ENCODE results near the gene BIRC3. TPM values are rescaled to one million over a fixed set of nuclear protein-coding genes. Genes with fewer than 3 reads are reported as not detected.

BIRC3 gene
- polyA plus RNA-seq, 1 donor (not counting 4 experiments of a cell fraction or from before 2014, with no cell fraction given): 2.1 TPM

GRCh38 chr11:102276783-102277182 is 40.5 kb upstream of the BIRC3 start:
- Histone ChIP-seq H4K20me1 (ENCODE audit: control insufficient read depth, extremely low read depth, insufficient read depth, low read length) (no peaks in the 10 kb centered on the region), H2AFZ (ENCODE audit: control insufficient read depth, low read length) (no peak overlapping the region), H3K27ac (ENCODE audit: control insufficient read depth, insufficient read depth, low read length) (no peak overlapping the region), H3K27me3 (ENCODE audit: control insufficient read depth, extremely low read depth, insufficient read depth, low read length) (no peaks in the 10 kb centered on the region), H3K79me2 (ENCODE audit: control insufficient read depth, insufficient read depth, low read length) (no peaks in the 10 kb centered on the region), H3K9me3 (ENCODE audit: control insufficient read depth, low read depth, low read length) (no peaks in the 10 kb centered on the region), H3K4me3 (ENCODE audit: control insufficient read depth in 2 of 3, extremely low read depth in 1 of 3, insufficient read depth in 2 of 3, low read depth in 1 of 3, low read length in 3 of 3) (no peak overlapping the region), H3K36me3 (ENCODE audit: control insufficient read depth in 2 of 2, extremely low read depth in 1 of 2, insufficient read depth in 2 of 2, low read length in 2 of 2) (peaks cover 0 to 3% of the 10 kb centered on the region in 2 experiments), H3K9me1 (ENCODE audit: control insufficient read depth, extremely low read depth, insufficient read depth, low read length) (no peaks in the 10 kb centered on the region), H3K4me1 (ENCODE audit: control insufficient read depth, extremely low read depth, insufficient read depth, low read length) (peaks cover 9% of the 10 kb centered on the region), H3K9ac (ENCODE audit: control insufficient read depth, extremely low read depth, insufficient read depth, low read length) (no peak overlapping the region), H3K4me2 (ENCODE audit: control insufficient read depth, extremely low read depth, insufficient read depth, low read depth, low read length) (no peak overlapping the region)
- DNase-seq (ENCODE audit: low read depth, low spot score) (no peak), FAIRE-seq (no peak)
- TF ChIP-seq EZH2 (IDR thresholded peaks at IDR 0.05; ENCODE audit: low read length): no peak
- TF ChIP-seq, protein P1, sequence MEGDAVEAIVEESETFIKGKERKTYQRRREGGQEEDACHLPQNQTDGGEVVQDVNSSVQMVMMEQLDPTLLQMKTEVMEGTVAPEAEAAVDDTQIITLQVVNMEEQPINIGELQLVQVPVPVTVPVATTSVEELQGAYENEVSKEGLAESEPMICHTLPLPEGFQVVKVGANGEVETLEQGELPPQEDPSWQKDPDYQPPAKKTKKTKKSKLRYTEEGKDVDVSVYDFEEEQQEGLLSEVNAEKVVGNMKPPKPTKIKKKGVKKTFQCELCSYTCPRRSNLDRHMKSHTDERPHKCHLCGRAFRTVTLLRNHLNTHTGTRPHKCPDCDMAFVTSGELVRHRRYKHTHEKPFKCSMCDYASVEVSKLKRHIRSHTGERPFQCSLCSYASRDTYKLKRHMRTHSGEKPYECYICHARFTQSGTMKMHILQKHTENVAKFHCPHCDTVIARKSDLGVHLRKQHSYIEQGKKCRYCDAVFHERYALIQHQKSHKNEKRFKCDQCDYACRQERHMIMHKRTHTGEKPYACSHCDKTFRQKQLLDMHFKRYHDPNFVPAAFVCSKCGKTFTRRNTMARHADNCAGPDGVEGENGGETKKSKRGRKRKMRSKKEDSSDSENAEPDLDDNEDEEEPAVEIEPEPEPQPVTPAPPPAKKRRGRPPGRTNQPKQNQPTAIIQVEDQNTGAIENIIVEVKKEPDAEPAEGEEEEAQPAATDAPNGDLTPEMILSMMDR (optimal IDR thresholded peaks at IDR 0.05 in 1 of 3, IDR thresholded peaks at IDR 0.05 in 1 of 3, conservative IDR thresholded peaks at IDR 0.05 in 1 of 3; ENCODE audit: extremely low read depth in 1 of 3, insufficient read depth in 2 of 3, low read length in 3 of 3): no peak
- dilution Hi-C loops (cut with MboI; ENCODE audit: extremely low pct_ligation_motif_present, low sequenced_read_pairs): no loop called here

GRCh38 chr11:102279641-102280170 is 37.6 kb upstream of the BIRC3 start:
- peaks cover 9% of the 10 kb centered on the region for H3K4me1 ChIP-seq (ENCODE audit: control insufficient read depth, extremely low read depth, insufficient read depth, low read length)
- no peak overlapping the region for H3K27ac ChIP-seq (ENCODE audit: control insufficient read depth, insufficient read depth, low read length)
- H3K9me1 ChIP-seq (ENCODE audit: control insufficient read depth, extremely low read depth, insufficient read depth, low read length): no peaks in the 10 kb centered on the region
- FAIRE-seq: peak; percentile 67
- peak overlapping the region; percentile 94 for H2AFZ ChIP-seq (ENCODE audit: control insufficient read depth, low read length)
- no peaks in the 10 kb centered on the region for H3K79me2 ChIP-seq (ENCODE audit: control insufficient read depth, insufficient read depth, low read length)
- TF ChIP-seq, protein P1 (optimal IDR thresholded peaks at IDR 0.05 in 1 of 3, IDR thresholded peaks at IDR 0.05 in 1 of 3, conservative IDR thresholded peaks at IDR 0.05 in 1 of 3; ENCODE audit: extremely low read depth in 1 of 3, insufficient read depth in 2 of 3, low read length in 3 of 3): peak in 1 of 3 experiments; percentile 28
- TF ChIP-seq EZH2 (IDR thresholded peaks at IDR 0.05; ENCODE audit: low read length): no peak
- H3K9me3 ChIP-seq (ENCODE audit: control insufficient read depth, low read depth, low read length): no peaks in the 10 kb centered on the region
- H3K9ac ChIP-seq (ENCODE audit: control insufficient read depth, extremely low read depth, insufficient read depth, low read length): peak overlapping the region; percentile 55
- no peaks in the 10 kb centered on the region for H4K20me1 ChIP-seq (ENCODE audit: control insufficient read depth, extremely low read depth, insufficient read depth, low read length)
- dilution Hi-C loops (cut with MboI; ENCODE audit: extremely low pct_ligation_motif_present, low sequenced_read_pairs): no loop called here
- H3K27me3 ChIP-seq (ENCODE audit: control insufficient read depth, extremely low read depth, insufficient read depth, low read length): no peaks in the 10 kb centered on the region
- H3K4me2 ChIP-seq (ENCODE audit: control insufficient read depth, extremely low read depth, insufficient read depth, low read depth, low read length): peak overlapping the region; percentile 95
- peak overlapping the region in 2 of 3 experiments; percentile 24 to 43 for H3K4me3 ChIP-seq (ENCODE audit: control insufficient read depth in 2 of 3, extremely low read depth in 1 of 3, insufficient read depth in 2 of 3, low read depth in 1 of 3, low read length in 3 of 3)
- H3K36me3 ChIP-seq (ENCODE audit: control insufficient read depth in 2 of 2, extremely low read depth in 1 of 2, insufficient read depth in 2 of 2, low read length in 2 of 2): peaks cover 0 to 2% of the 10 kb centered on the region in 2 experiments
- DNase-seq (ENCODE audit: low read depth, low spot score): no peak

Measured in keratinocyte (primary cell).